Astrocyte (in vitro differentiated cells and primary cell): ENCODE results near the gene ZNF765. TPM values are rescaled to one million over a fixed set of nuclear protein-coding genes. Genes with fewer than 3 reads are reported as not detected.
"Not testable (repeated sequence)": the region's sequence is repeated elsewhere in the genome, so short reads cannot be mapped to it uniquely, and the experiment has no call there.

ENCODE experiments used
- DNase-seq: peaks from one replicate; pipeline ENCODE4 v3.0.0-alpha.2; 2010; ENCODE audit warnings: low read depth
- FAIRE-seq: peaks from 2 replicates; lab custom pipeline; 2011; peaks lifted over from hg19 to GRCh38; lab: Jason Lieb, UNC
- H2AFZ ChIP-seq: 2 replicates; pipeline ENCODE4 v1.6.0; 2012; ENCODE audit warnings: low read depth, low read length, inconsistent platforms
- H3K27ac ChIP-seq: 2 replicates; pipeline ENCODE4 v1.5.1; 2011; ENCODE audit warnings: low read depth, low read length, inconsistent platforms
- H3K27me3 ChIP-seq: 2 replicates; pipeline ENCODE4 v1.6.0; 2011; ENCODE audit warnings: low read length, inconsistent platforms; ENCODE audit not compliant: insufficient read depth
- H3K36me3 ChIP-seq: 2 replicates; pipeline ENCODE4 v1.5.1; 2011; ENCODE audit warnings: low read length, inconsistent platforms; ENCODE audit not compliant: insufficient read depth
- H3K4me1 ChIP-seq: 2 replicates; pipeline ENCODE4 v1.5.1; 2011; ENCODE audit warnings: low read length, inconsistent platforms; ENCODE audit not compliant: insufficient read depth
- H3K4me2 ChIP-seq: 2 replicates; pipeline ENCODE4 v1.6.0; 2012; ENCODE audit warnings: low read length, inconsistent platforms
- H3K4me3 ChIP-seq: 2 replicates; pipeline ENCODE4 v1.5.1; 2011; ENCODE audit warnings: low read depth, mild to moderate bottlenecking, low read length, inconsistent platforms; ENCODE audit not compliant: insufficient read depth
- H3K79me2 ChIP-seq: 2 replicates; pipeline ENCODE4 v1.6.0; 2012; ENCODE audit warnings: mild to moderate bottlenecking, low read length, inconsistent platforms; ENCODE audit not compliant: insufficient read depth
- H3K9ac ChIP-seq: 2 replicates; pipeline ENCODE4 v1.6.0; 2012; ENCODE audit warnings: mild to moderate bottlenecking, low read length, inconsistent platforms
- H3K9me3 ChIP-seq: 2 replicates; pipeline ENCODE4 v1.5.1; 2012; ENCODE audit warnings: low read depth, mild to moderate bottlenecking, low read length, inconsistent platforms; ENCODE audit not compliant: insufficient read depth
- H4K20me1 ChIP-seq: 2 replicates; pipeline ENCODE4 v1.6.0; 2012; ENCODE audit warnings: low read length, inconsistent platforms; ENCODE audit not compliant: insufficient read depth
- H3K27ac Mint-ChIP-seq: one replicate; pipeline ENCODE4 v1.8.0; 2021; ENCODE audit warnings: mild to moderate bottlenecking, mixed read lengths; ENCODE audit not compliant: unreplicated experiment
- H3K27me3 Mint-ChIP-seq: one replicate; pipeline ENCODE4 v1.8.0; 2021; ENCODE audit warnings: low read depth, mixed read lengths; ENCODE audit not compliant: unreplicated experiment
- H3K36me3 Mint-ChIP-seq: one replicate; pipeline ENCODE4 v1.8.0; 2021; ENCODE audit warnings: low read depth, mixed read lengths; ENCODE audit not compliant: unreplicated experiment
- H3K4me1 Mint-ChIP-seq: one replicate; pipeline ENCODE4 v1.8.0; 2021; ENCODE audit warnings: low read depth, mixed read lengths; ENCODE audit not compliant: unreplicated experiment
- H3K4me3 Mint-ChIP-seq: one replicate; pipeline ENCODE4 v1.8.0; 2021; ENCODE audit warnings: mild to moderate bottlenecking, moderate library complexity, mixed read lengths; ENCODE audit not compliant: unreplicated experiment
- H3K9me3 Mint-ChIP-seq: one replicate; pipeline ENCODE4 v1.8.0; 2021; ENCODE audit warnings: mild to moderate bottlenecking, mixed read lengths; ENCODE audit not compliant: unreplicated experiment
- EZH2 ChIP-seq: IDR thresholded peaks from 2 replicates; pipeline ENCODE4 v1.6.1; 2012; ENCODE audit warnings: mild to moderate bottlenecking, low read length, inconsistent platforms; ENCODE audit not compliant: insufficient read depth
- total RNA-seq: library from RNA; stranded (reverse); gene quantifications from 2 replicates; pipeline ENCODE4 v1.2.1, GENCODE V29; 2021
- TF ChIP-seq, protein P1 (sequence below): IDR thresholded peaks from 2 replicates; pipeline ENCODE4 v1.5.1; 2011; ENCODE audit warnings: low read depth, mild to moderate bottlenecking, inconsistent platforms, low read length, moderate library complexity; ENCODE audit not compliant: insufficient read depth

The ZNF765 gene
- total RNA-seq, 1 donor from 2014 or later, result 8.9 TPM

DNA sequence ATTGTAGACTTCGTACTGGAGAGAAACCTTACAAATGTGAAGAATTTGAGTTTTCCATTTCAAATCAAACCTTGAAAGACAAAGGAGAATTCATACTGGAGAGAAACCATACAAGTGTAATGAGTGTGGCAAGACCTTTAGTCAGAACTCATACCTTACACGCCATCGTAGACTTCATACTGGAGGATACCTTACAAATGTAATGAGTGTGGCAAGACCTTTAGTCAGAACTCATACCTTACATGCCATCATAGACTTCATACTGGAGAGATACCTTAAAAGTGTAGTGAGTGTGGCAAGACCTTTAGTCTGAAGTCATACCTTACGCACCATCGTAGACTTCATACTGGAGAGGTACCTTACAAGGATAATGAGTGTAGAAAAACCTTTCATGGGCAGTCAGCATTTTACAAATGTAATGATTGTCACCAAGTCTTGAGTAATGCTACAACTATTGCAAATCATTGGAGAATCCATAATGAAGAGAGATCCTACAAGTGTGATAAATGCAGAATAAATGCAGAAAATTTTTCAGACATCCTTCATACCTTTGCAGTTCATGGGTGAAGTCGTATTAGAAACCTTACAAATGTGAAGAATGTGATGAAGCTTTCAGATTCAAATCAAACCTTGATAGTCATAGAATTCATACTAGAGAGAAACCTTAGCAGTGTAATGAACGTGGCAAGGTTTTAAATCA, 14.7 kb downstream of the ZNF765 start:
- H3K27ac Mint-ChIP-seq, result no peak overlapping the region
- H3K27ac ChIP-seq, result no peak overlapping the region
- H3K9me3 ChIP-seq, result peaks cover 38% of the 10 kb centered on the region
- TF ChIP-seq, protein P1, sequence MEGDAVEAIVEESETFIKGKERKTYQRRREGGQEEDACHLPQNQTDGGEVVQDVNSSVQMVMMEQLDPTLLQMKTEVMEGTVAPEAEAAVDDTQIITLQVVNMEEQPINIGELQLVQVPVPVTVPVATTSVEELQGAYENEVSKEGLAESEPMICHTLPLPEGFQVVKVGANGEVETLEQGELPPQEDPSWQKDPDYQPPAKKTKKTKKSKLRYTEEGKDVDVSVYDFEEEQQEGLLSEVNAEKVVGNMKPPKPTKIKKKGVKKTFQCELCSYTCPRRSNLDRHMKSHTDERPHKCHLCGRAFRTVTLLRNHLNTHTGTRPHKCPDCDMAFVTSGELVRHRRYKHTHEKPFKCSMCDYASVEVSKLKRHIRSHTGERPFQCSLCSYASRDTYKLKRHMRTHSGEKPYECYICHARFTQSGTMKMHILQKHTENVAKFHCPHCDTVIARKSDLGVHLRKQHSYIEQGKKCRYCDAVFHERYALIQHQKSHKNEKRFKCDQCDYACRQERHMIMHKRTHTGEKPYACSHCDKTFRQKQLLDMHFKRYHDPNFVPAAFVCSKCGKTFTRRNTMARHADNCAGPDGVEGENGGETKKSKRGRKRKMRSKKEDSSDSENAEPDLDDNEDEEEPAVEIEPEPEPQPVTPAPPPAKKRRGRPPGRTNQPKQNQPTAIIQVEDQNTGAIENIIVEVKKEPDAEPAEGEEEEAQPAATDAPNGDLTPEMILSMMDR, result no peak
- TF ChIP-seq EZH2, result no peak
- no peak for DNase-seq
- H3K9me3 Mint-ChIP-seq, result peaks cover 80% of the 10 kb centered on the region
- H3K4me3 ChIP-seq, result no peak overlapping the region
- no peaks in the 10 kb centered on the region for H3K79me2 ChIP-seq
- H3K27me3 ChIP-seq, result no peaks in the 10 kb centered on the region
- H3K4me2 ChIP-seq, result no peak overlapping the region
- no peaks in the 10 kb centered on the region for H3K4me1 ChIP-seq
- no peak overlapping the region for H3K4me3 Mint-ChIP-seq
- no peak overlapping the region for H2AFZ ChIP-seq
- peaks cover 76% of the 10 kb centered on the region for H3K36me3 Mint-ChIP-seq
- H3K4me1 Mint-ChIP-seq, result no peaks in the 10 kb centered on the region
- no peaks in the 10 kb centered on the region for H3K27me3 Mint-ChIP-seq
- peaks cover 21% of the 10 kb centered on the region for H3K36me3 ChIP-seq
- no peak overlapping the region for H3K9ac ChIP-seq
- FAIRE-seq, result no peak
- no peaks in the 10 kb centered on the region for H4K20me1 ChIP-seq

GRCh38 chr19:53420520-53421315, 25.8 kb downstream of the ZNF765 start:
- H3K9me3 Mint-ChIP-seq, H3K27ac Mint-ChIP-seq, H3K9ac ChIP-seq, H3K4me1 Mint-ChIP-seq, H4K20me1 ChIP-seq, FAIRE-seq, H3K79me2 ChIP-seq, H3K36me3 Mint-ChIP-seq, H3K9me3 ChIP-seq, H3K36me3 ChIP-seq, H3K27me3 ChIP-seq, H3K4me2 ChIP-seq, H3K4me3 Mint-ChIP-seq, H3K27ac ChIP-seq, DNase-seq, H3K27me3 Mint-ChIP-seq, H3K4me3 ChIP-seq, H2AFZ ChIP-seq, H3K4me1 ChIP-seq: not testable (repeated sequence)

DNA sequence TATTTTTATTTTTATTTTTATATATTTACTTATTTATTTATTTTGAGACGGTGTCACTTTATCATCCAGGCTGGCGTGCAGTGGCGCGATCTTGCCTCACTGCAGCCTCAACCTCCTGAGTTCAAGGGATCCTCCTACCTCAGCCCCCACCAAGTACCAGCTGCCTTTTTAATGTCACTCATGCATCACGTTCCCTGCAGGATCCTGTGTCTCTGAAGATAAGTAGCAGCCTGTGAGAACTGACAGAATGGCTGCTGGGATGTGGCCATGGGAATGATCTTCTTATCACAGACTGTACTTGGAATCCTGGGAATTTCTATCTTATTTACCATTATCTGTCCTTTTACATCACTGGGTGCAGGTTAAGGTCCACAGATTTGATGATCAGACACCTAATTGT, 27.6 kb downstream of the ZNF765 start:
- Histone ChIP-seq H3K9ac (no peak overlapping the region), H3K4me2 (no peak overlapping the region)
- no peak for FAIRE-seq

GRCh38 chr19:53423074-53423473, 28.1 kb downstream of the ZNF765 start:
- H3K4me3 Mint-ChIP-seq, FAIRE-seq, H3K9me3 Mint-ChIP-seq: not testable (repeated sequence)

More for the DNA sequence above, 27.6 kb downstream of the ZNF765 start:
- Mint-ChIP-seq H3K4me1 (no peaks in the 10 kb centered on the region), H3K36me3 (peaks cover 2% of the 10 kb centered on the region), H3K27ac (no peak overlapping the region), H3K9me3 (no peaks in the 10 kb centered on the region), H3K4me3 (no peak overlapping the region), H3K27me3 (no peaks in the 10 kb centered on the region)
- H3K27ac ChIP-seq, result no peak overlapping the region
- H2AFZ ChIP-seq, result no peak overlapping the region
- no peaks in the 10 kb centered on the region for H3K79me2 ChIP-seq
- H4K20me1 ChIP-seq, result no peaks in the 10 kb centered on the region
- no peaks in the 10 kb centered on the region for H3K4me1 ChIP-seq
- H3K9me3 ChIP-seq, result no peaks in the 10 kb centered on the region
- no peak for TF ChIP-seq EZH2
- TF ChIP-seq, protein P1, result no peak
- DNase-seq, result no peak
- H3K27me3 ChIP-seq, result no peaks in the 10 kb centered on the region
- no peak overlapping the region for H3K4me3 ChIP-seq
- no peaks in the 10 kb centered on the region for H3K36me3 ChIP-seq

More at GRCh38 chr19:53423074-53423473, 28.1 kb downstream of the ZNF765 start:
- H3K27ac ChIP-seq, H3K27me3 ChIP-seq, DNase-seq, H3K27ac Mint-ChIP-seq, H4K20me1 ChIP-seq, H3K9ac ChIP-seq, H3K4me1 Mint-ChIP-seq, H3K4me3 ChIP-seq, H3K4me1 ChIP-seq, H3K36me3 Mint-ChIP-seq, H3K79me2 ChIP-seq, H3K36me3 ChIP-seq, H3K27me3 Mint-ChIP-seq, H3K4me2 ChIP-seq, H3K9me3 ChIP-seq, H2AFZ ChIP-seq: not testable (repeated sequence)
